HCT116 (cell line): ENCODE measurements around the gene RTN4RL2.

ENCODE experiments used
- EZH2 ChIP-seq: fragments of 200-600 bp; sonication (generic); IDR thresholded peaks from 2 replicates; pipeline ENCODE4 v1.6.1; 2017; ENCODE audit warnings: antibody characterized with exemption, mixed run types
- POLR2A ChIP-seq: IDR thresholded peaks from 2 replicates; pipeline ENCODE4 v1.7.0; 2011; ENCODE audit warnings: borderline replicate concordance; ENCODE audit not compliant: insufficient read depth, insufficient read length; ENCODE audit errors: extremely low read depth
- SIN3A ChIP-seq: IDR thresholded peaks from 2 replicates; pipeline ENCODE4 v1.6.1; 2012; ENCODE audit warnings: low read depth
- TF ChIP-seq, protein P1 (sequence below), 3 experiments: fragments of 200-600 bp in 1 of 3; sonication (generic) in 1 of 3; IDR thresholded peaks in 2 of 3; conservative IDR thresholded peaks in 1 of 3; 2 replicates each; pipeline ENCODE4 v1.5.1; 2012 to 2017; ENCODE audit warnings: low read depth in 2 of 3, low read length in 2 of 3, antibody characterized with exemption in 1 of 3, borderline replicate concordance in 1 of 3, control low read depth in 1 of 3, mild to moderate bottlenecking in 1 of 3, mixed read lengths in 1 of 3, mixed run types in 1 of 3, moderate library complexity in 1 of 3; ENCODE audit not compliant: insufficient read depth in 1 of 3

DNA sequence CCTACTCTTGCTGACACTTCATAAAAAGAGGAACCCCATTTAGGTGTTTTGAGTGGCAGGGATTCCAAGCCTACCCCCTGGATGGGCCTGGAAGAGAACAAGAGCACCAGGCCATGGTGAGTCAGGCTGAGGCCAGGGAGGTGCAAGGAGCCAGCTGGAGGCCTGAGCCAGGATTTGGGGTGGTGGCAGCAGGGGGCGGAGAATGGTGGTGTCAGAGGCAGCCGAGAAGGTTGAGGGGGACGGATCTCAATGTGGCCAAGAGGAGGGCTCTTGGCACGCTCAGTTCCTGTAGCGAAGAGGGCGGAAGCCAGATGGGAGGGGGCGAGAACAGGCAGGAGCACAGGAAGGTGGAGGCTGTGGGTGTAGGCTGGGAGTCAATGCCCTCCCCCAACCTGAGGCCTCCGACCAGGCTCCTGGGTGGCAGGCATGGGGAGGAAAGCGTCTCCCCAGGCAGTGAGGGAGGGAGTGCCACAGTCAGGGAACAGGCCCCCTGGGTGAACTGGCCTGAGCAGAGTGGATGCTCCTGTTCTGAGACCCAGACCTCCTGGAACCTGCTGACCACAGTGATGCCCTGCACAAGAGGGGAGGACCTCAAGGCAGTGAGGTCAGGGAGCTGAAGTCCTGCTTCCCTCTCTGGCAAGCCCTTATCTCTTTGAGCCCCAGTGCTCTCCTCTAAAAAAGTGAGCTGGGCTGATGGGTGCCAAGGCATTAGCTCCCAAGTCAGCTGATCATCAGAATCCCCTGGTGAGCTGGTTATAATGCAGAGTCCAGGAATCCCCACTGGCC, 13.9 kb downstream of the RTN4RL2 start:
- no peak for TF ChIP-seq EZH2
- TF ChIP-seq, protein P1, sequence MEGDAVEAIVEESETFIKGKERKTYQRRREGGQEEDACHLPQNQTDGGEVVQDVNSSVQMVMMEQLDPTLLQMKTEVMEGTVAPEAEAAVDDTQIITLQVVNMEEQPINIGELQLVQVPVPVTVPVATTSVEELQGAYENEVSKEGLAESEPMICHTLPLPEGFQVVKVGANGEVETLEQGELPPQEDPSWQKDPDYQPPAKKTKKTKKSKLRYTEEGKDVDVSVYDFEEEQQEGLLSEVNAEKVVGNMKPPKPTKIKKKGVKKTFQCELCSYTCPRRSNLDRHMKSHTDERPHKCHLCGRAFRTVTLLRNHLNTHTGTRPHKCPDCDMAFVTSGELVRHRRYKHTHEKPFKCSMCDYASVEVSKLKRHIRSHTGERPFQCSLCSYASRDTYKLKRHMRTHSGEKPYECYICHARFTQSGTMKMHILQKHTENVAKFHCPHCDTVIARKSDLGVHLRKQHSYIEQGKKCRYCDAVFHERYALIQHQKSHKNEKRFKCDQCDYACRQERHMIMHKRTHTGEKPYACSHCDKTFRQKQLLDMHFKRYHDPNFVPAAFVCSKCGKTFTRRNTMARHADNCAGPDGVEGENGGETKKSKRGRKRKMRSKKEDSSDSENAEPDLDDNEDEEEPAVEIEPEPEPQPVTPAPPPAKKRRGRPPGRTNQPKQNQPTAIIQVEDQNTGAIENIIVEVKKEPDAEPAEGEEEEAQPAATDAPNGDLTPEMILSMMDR (IDR thresholded peaks at IDR 0.05 in 2 of 3, conservative IDR thresholded peaks at IDR 0.05 in 1 of 3; ENCODE audit: borderline replicate concordance in 1 of 3, insufficient read depth in 1 of 3, low read depth in 2 of 3, low read length in 2 of 3): no peak
- no peak for TF ChIP-seq POLR2A
- TF ChIP-seq SIN3A: no peak
